Esophagus squamous epithelium (tissue), 5 donors: Measurements from ENCODE around the gene CNOT1. TPM values are rescaled to one million over a fixed set of nuclear protein-coding genes. Genes with fewer than 3 reads are reported as not detected.

Experiments used
- DNase-seq: peaks from one replicate; lab custom pipeline; 2025; lab: John Stamatoyannopoulos, UW
- H3K27ac ChIP-seq, 4 donors: fragments of 200-600 bp; sonication (generic); one replicate each; pipeline ENCODE4 v1.5.1; 2016 to 2019; ENCODE audit warnings: mild to moderate bottlenecking in 1 of 4
- H3K27me3 ChIP-seq, 4 donors: fragments of 200-600 bp; sonication (generic); 1 replicate in 3 of 4; 2 replicates in 1 of 4; pipeline versions ENCODE4 v1.5.1 to v1.6.0; 2017 to 2021; ENCODE audit warnings: antibody characterized with exemption in 1 of 4
- H3K36me3 ChIP-seq, 3 donors: fragments of 200-600 bp; sonication (generic); one replicate each; pipeline ENCODE4 v1.5.1; 2016 to 2019
- H3K4me1 ChIP-seq, 3 donors: fragments of 200-600 bp; sonication (generic); one replicate each; pipeline ENCODE4 v1.5.1; 2017 to 2019
- H3K4me3 ChIP-seq, 4 donors: fragments of 200-600 bp; sonication (generic); 1 replicate in 3 of 4; 2 replicates in 1 of 4; pipeline ENCODE4 v1.5.1; 2016 to 2019; ENCODE audit warnings: mild to moderate bottlenecking in 2 of 4, moderate library complexity in 1 of 4
- H3K9me3 ChIP-seq, 3 donors: fragments of 200-600 bp; sonication (generic); one replicate each; pipeline ENCODE4 v1.5.1; 2016 to 2019
- POLR2A ChIP-seq, 4 donors: fragments of 450-650 bp; IDR thresholded peaks; one replicate each; pipeline ENCODE4 v1.6.1; 2017; ENCODE audit warnings: antibody characterized with exemption in 4 of 4, mild to moderate bottlenecking in 4 of 4, moderate library complexity in 3 of 4
- WGBS, 2 donors: methylation state at CpG; one replicate each; pipeline ENCODE4 v1.1.5; 2018; 5-methylcytosine and 5-hydroxymethylcytosine counted together
- intact Hi-C: fragments of 100-400 bp; cut with DNase I; formaldehyde crosslinking; loops from one replicate; pipeline ENCODE4 v1.15.0; 2022
- small RNA-seq, 4 donors: library from RNA; depleted of rRNA; stranded (forward); fragments of <200 nt; gene quantifications; one replicate each; pipeline ENCODE3, GENCODE V24; 2016
- total RNA-seq, 4 donors: library from RNA; depleted of rRNA; stranded (reverse); fragments of >200 nt; gene quantifications; one replicate each; pipeline ENCODE4 v1.1.0, GENCODE V29; 2016
- TF ChIP-seq, protein P1 (sequence below), 6 experiments: fragments of 450-650 bp in 4 of 6; fragments of 200-600 bp in 2 of 6; sonication (generic) in 2 of 6; IDR thresholded peaks; one replicate each; pipeline ENCODE4 v1.5.1; 2016 to 2019; ENCODE audit warnings: antibody characterized with exemption in 6 of 6, mild to moderate bottlenecking in 4 of 6, moderate library complexity in 4 of 6
- donor health status: DM: yes; HTN: yes; CAD: no.

Gene CNOT1
- total RNA-seq, 4 donors from 2014 or later = 124 to 229 (median 153) TPM

DNA sequence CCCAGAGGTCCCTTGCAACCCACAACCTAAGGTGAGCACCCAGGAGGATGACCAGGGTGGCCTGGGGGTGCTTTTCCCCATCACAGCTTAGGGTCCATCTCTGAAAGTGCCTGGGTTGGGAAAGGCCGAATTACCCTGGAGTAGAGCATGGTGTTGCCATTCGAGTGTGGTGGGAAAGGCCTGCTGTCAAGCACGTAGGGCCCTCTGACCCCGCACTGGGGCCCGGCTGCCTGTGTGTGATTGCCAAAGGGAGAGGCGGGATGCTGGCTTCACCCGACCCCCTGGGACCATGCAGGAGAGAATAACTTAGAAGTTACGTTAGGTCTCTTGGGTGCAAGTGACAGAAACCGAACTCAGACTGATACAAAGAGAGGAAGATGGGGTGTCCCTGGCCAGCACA is 157.4 kb downstream of the CNOT1 start:
- DNase-seq = no peak
- 83 to 100% methylated on average over 2 of the region's 9 CpGs for WGBS, 2 donors
- Histone ChIP-seq H3K27ac (no peak overlapping the region), H3K27me3 (peaks cover 0 to 16% (median 0%) of the 10 kb centered on the region in 4 donors), H3K4me1 (peaks cover 0 to 14% (median 0%) of the 10 kb centered on the region in 3 donors), H3K36me3 (no peaks in the 10 kb centered on the region), H3K4me3 (no peak overlapping the region), H3K9me3 (no peaks in the 10 kb centered on the region)
- intact Hi-C loops = no loop called here
- TF ChIP-seq, protein P1, sequence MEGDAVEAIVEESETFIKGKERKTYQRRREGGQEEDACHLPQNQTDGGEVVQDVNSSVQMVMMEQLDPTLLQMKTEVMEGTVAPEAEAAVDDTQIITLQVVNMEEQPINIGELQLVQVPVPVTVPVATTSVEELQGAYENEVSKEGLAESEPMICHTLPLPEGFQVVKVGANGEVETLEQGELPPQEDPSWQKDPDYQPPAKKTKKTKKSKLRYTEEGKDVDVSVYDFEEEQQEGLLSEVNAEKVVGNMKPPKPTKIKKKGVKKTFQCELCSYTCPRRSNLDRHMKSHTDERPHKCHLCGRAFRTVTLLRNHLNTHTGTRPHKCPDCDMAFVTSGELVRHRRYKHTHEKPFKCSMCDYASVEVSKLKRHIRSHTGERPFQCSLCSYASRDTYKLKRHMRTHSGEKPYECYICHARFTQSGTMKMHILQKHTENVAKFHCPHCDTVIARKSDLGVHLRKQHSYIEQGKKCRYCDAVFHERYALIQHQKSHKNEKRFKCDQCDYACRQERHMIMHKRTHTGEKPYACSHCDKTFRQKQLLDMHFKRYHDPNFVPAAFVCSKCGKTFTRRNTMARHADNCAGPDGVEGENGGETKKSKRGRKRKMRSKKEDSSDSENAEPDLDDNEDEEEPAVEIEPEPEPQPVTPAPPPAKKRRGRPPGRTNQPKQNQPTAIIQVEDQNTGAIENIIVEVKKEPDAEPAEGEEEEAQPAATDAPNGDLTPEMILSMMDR (IDR thresholded peaks at IDR 0.05) = no peak
- no peak for TF ChIP-seq POLR2A (IDR thresholded peaks at IDR 0.05)

DNA sequence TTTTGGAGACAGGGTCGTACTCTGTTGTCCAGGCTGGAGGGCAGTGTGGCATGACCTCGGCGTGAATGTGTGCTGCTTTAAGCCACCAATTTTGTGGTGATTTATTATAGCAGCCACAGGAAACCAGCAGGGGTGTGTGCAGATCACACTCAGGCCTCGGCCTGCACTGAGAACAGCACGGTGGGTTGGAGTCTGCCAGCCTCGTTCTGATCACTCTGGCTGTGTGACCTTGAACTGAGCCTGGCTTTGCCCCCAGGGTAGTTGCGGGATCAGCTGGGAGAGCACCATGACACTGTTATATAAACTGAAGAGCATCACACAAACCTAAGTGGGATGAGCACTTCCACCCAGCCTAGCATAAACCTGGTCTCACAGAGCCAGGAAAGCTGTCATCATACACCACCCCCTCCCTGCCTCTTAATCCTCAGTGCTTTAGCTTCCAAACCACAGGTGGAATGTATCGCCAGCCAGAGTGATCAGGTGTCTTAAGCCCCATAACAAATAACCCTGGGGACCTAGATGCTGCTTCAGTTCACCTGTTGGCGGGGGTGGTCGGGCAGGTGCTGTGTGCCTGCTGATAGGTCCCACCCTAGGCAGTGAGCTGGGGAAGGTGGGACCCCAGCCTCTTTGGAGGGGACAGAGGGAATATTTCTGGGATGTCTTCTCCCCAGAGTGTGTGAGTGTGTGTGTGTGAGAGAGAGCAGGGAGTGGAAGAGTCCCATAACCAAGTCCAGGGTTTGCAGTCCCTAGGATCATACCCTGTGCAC is 158.2 kb downstream of the CNOT1 start:
- intact Hi-C loops = no loop called here
- peaks cover 0 to 14% (median 0%) of the 10 kb centered on the region in 3 donors for H3K4me1 ChIP-seq
- TF ChIP-seq, protein P1 (IDR thresholded peaks at IDR 0.05) = no peak
- TF ChIP-seq POLR2A (IDR thresholded peaks at IDR 0.05) = no peak
- peaks cover 0 to 25% (median under 1%) of the 10 kb centered on the region in 4 donors for H3K27me3 ChIP-seq
- no peak overlapping the region for H3K4me3 ChIP-seq
- H3K27ac ChIP-seq = no peak overlapping the region
- WGBS, 2 donors = 26 to 60% methylated on average over 3 to 7 of the region's 10 CpGs
- H3K9me3 ChIP-seq = no peaks in the 10 kb centered on the region
- H3K36me3 ChIP-seq = no peaks in the 10 kb centered on the region
- no peak for DNase-seq

Small RNAs within 50 kb of the gene (small RNA-seq; reads per million reads assigned to genes)
- gene RNU6-103P (0 reads per million in 4 donors), gene SNORA46 (184 to 517 (median 259) reads per million in 4 donors), gene SNORA50A (0 reads per million in 4 donors)

Other genes starting within 250 kb of the CNOT1 start
- 10 to 100 TPM in 2 of 4 donors, 1 to 10 TPM in 2; 7.1 to 15.1 (median 10.8) TPM for gene GINS3, start 237.4 kb downstream of the CNOT1 start, total RNA-seq
- gene NDRG4, start 129.7 kb downstream of the CNOT1 start, total RNA-seq = 10 to 100 TPM; 19.9 to 62.1 (median 27.8) TPM
- gene SETD6, start 114.3 kb downstream of the CNOT1 start, total RNA-seq = 10 to 100 TPM; 12.9 to 46.0 (median 18.0) TPM
- gene SLC38A7, start 54.9 kb upstream of the CNOT1 start, total RNA-seq = 10 to 100 TPM in 3 of 4 donors, 1 to 10 TPM in 1; 9.1 to 15.6 (median 13.1) TPM
- 100 to 1,000 TPM in 3 of 4 donors, 10 to 100 TPM in 1; 67.5 to 172 (median 110) TPM for gene GOT2, start 104.5 kb upstream of the CNOT1 start, total RNA-seq